ENCODE measurements around the gene MAP3K20.

GRCh38 chr2:173099804-173100203 lies 24.2 kb downstream of the MAP3K20 start:
- TF ChIP-seq POLR2A (IDR thresholded peaks at IDR 0.05) (no peak), CTCF (IDR thresholded peaks at IDR 0.05) (no peak)

Measured in Peyer's patch (tissue), 4 donors.